ENCODE measurements around the gene CREB5.
"Not testable (repeated sequence)": the region's sequence is repeated elsewhere in the genome, so short reads cannot be mapped to it uniquely, and the experiment has no call there.

Gene CREB5

DNA sequence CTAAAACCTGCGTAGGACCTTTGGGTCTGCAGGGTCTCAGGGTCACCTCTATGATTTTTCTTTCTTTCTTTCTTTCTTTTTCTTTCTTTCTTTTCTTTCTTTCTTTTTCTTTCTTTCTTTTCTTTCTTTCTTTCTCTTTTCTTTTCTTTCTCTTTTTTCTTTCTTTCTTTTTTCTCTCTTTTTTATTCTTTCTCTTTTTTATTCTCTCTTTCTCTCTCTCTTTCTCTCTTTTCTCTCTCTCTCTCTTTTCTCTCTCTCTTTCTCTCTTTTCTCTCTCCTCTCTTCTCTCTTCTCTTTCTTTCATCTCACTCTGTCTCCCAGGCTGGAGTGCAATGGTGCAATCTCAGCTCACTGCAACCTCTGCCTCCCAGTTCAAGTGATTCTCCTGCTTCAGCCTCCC lies 139.4 kb downstream of the CREB5 start:
- not testable (repeated sequence) for DNase-seq

DNA sequence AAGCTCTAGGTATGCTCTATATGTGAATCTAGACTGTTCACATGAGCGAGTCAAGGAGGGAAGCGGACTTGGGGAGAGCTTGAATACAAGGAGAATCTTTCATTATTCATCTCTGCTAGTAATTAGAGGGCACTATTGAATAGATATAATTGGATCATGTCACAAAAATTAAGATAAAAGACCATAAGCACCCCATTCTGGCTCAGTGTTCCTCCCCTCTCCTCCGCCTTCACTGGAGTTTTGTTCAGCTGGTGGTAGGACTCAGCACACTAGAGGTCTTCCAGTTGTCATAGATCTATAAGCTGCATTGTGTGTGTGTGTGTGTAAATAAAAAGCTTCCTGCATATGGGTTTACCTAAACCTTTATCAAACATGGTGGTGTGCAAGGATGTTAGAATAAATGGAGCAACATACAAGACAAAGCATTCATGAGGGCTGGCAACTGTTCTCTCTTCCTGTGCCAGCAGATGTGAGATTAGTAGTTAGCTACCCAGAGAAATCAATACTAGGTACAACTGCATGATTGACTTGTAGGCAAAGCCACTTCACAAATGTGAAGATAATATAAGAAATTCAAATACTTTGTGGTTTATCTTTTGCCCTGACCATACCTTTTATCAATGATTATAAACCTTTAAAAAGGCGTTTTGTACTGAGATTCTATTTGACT lies 142.6 kb downstream of the CREB5 start:
- no peak for DNase-seq

DNA sequence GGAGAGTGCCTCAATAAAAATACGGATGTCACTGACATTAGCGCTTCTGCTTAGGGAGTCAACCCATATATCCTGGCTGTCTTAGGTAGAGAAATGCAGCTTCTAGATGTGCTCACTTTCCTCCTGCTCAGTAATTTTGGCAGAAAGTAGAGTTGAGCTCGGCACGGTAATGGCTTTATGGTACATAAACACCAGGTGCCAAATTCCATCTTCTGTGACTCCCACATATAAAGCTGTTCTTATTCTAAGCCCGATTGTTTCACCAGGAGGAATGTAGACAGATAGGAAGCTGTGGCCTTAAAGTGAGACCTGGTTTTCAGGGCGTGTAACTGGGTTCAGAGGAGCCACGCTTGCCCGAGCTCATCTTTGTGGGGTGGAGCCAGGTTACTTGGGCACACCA lies 143.7 kb downstream of the CREB5 start:
- DNase-seq, result no peak

DNA sequence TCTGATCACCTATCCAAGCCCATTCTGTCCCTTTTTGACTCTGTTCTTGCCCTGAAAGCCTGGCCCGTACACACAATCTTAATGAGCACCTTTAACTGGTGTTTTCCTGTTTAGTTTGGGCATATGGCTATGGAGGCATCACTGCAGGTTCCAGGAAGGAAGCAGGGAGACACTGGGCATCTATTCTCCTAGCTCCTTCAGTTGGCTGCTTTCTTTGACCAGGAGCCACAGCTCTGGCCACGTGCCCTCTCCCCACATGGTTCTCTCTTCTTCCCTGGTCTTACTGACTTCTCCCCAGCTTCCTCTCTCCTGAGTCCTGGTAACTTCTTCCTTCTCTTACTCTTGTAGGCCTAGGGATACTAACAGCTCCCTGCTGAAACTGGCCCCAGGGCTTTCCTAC lies 144.4 kb downstream of the CREB5 start:
- DNase-seq, result no peak

DNA sequence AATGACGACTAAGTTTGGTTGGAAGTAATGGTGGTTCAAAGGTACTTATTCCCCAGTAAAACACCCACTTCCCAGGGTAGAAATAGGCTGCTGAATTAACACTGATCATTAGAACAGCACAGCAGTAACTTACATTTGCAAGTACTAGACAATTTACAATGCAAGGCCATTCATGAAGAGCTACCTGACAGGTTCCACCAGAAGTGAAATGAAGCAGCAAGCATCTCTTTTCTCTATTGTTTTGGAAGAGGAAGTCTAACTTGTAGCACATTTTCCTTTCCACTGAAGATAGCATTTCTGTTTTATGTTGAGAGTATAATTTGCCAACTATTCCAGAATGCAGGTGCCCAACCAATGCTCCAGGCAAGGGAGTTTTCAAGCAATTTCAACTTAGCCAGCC lies 145.9 kb downstream of the CREB5 start:
- DNase-seq, result no peak

DNA sequence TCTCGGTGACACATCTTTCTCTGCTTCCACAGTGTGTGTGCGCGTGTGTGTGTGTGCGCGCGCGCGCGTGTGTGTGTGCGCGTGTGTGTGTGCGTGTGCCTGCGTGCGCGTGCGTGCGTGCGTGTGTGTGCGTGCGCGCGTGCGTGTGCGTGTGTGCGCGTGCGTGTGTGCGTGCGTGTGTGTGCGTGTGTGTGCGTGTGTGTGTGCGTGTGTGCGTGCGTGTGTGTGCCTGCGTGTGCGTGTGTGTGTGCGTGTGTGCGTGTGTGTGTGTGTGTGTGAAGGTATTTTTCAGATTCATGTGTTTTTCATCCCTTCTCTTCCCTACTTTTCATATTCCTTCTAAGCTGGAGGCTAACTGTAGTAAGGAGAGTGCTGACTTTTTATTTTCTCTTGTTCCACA lies 148.4 kb downstream of the CREB5 start:
- DNase-seq, result no peak

DNA sequence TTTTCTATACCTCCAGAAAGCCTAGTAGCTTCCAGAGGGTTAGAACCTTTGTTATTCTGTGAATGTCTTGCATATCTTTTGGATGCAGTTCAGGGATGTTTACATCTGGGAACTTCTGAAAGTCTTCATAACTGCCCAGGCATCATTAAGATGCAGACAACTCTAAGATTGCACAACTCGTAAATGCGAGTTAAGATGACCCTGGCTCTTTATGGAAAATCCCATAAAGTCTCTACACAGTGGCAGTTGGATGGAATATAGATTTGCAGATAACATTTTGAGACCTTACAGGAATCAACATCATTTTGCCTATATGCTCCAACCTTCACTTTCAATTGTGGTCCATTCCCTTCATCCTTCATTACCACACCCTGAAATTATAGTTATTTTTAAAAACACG lies 151.7 kb downstream of the CREB5 start:
- DNase-seq, result no peak

DNA sequence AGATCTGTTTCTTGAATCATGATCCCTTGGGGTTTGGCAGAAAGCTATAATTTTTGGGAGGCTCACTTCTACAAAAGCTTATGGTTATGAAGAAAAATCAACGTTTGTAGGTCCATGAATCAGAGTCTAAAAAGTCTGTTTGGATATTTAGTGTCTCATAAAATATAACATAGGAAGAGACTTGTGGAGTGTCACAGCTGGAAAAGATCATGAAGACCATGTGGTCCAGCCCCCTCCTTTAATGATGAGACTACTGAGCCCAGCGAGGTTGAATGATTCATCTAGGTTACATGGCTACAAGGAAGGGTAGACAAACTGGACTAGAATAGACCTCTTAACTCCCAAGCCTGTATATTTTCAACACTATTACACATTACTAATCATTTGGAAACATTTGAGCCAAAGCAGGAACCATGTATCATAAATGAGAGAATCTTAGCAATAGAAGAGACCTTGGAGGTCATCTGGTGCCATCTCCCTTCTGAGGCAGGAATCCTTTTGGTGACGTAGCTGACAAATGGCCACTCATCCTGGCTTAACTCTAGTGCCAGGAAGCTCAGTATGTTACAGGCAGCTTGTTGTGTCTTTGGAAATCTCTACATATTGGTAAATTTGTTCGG lies 152.5 kb downstream of the CREB5 start:
- DNase-seq, result no peak

DNA sequence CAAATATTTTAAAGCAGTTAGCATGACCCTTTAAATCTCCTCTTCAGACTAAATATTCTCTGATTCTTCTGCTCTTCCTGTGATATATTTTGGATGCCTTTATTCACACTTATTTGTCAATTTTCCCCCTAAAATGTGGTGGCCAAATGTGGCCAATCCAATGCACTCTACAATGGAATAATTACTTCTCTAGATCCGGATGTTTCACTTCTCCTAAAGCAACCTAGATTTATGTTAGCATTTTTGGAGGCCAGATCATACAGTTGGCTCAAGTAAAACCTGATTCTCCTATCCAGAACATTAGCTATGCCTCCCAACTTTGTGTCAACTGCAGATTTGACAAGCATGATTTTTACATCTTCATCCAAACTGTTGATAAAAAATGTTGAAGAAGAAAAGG lies 153.7 kb downstream of the CREB5 start:
- no peak for DNase-seq

DNA sequence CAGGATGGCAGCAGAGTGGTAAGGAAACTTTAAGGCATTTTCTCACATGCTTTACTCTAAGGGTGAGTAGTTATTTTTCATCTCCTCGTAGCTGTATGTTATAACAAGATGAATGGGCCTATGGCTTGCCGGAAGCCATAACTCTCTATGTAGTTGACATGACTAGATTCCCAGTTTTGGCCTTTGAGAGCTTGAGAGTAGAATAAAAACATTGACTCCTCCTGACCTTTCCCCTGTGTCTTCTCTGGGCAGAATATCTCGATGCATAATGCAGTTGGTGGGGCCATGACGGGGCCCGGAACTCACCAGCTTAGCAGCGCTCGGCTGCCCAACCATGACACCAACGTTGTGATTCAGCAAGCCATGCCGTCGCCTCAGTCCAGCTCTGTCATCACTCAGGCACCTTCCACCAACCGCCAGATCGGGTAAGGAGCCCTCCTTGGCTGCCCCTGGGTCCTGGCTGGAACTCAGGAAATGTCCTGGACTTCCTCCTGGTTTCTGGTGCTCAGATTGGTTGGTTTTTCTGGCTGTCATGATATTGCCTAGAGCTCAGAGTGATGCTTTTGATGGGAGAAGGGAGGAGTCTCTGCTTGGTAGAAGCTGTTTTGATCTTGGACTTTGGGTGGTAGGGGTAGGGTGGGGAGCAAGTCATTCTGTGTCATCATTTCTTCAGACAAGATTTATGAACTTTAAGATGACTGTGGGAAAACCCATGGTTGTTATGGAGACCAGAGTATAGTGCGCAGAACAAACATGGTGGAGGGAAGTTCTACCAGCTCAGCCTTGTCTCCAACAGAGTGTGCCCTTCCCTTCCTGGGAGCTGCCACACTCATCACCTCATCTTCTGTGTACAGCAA lies 158.0 kb downstream of the CREB5 start:
- no peak for DNase-seq

DNA sequence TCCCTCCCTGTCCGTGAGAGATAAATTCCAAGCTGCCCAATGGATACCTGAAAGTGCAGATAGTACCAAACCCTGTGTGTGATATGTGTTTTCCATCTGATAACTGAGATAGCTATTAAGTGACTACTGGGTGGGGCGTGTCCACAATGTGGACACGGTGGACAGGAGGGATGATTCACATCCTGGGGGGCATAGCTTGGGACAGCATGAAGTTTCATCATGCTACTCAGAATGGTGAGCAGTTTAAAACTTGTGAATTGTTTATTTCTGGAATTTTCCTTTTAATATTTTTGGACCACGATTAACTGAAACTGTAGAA lies 158.6 kb downstream of the CREB5 start:
- no peak for DNase-seq

DNA sequence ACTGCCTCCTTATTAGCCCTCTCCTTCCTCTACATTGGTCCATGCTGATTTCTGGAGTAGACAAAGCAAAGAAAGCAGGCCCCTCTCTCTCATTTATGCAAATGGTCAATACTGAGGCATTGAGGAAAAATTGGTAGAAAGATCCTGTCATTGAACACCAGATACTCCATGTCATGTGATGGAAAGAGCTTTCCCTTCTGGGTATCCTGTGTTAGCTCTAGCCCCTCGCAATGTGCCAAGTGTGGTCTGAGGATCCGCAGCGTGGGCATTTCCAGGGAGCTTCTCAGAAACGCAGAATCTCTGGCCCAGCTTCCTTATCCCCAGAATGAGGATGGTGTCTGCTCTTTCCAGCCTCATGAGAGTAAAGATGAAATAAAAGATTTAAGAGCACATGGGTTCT lies 159.1 kb downstream of the CREB5 start:
- DNase-seq, result no peak

DNA sequence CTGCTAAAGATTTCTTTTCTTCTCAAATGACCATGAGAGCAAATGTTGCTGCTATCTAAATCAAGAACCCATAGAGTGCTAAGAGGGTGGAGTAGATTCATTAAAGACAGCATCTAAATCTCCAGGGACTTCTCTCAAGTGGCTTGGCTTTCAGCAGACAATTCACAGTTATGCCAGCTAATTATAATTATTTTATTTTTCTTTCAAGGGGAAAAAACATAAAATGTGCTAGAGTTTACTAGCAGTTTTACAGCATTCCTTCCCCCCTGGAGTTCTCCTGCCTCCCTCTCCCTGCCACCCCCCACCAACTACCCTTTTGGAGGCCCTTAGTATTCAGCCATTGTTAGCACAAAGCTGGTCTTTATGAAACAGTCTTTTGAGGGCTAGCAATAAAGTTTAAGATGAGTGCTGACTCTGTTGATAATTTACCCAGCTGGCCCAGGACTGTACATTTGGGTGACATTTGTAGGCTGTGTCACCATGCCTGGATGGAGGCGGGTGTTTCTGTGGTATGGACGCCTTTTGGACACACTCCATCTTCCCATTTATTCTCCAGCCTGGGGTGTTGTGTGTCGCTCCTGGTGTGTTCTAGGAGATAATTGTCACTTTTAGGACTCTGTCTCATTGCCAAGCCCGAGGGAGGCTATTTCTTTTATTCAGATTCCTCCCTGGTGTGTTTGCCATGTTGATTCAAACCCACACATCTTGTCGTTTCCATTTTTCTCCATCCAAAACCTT lies 160.2 kb downstream of the CREB5 start:
- no peak for DNase-seq

DNA sequence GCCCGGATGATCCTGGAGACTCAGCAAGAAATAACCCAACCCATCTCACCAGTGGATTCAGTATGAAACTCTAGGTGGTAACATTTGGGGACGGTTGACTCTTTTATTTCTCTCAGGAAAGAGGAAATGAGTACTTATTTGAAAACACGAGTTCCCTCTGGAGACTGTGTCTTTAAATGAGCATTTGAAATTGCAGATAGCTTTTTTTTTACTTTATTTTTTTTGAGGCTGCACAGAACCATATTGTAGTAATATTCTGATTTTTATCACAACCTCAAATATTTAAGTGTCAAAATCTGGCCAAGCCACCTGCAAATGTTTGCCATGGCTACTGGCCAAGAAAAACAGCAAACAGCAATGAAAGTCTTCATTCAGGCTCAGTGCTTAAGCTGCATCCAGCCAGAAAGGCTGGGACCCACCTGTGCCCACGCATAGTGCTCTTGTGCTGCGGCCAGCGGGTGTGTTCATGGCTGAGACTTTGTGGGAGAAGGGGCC lies 160.8 kb downstream of the CREB5 start:
- DNase-seq, result no peak

DNA sequence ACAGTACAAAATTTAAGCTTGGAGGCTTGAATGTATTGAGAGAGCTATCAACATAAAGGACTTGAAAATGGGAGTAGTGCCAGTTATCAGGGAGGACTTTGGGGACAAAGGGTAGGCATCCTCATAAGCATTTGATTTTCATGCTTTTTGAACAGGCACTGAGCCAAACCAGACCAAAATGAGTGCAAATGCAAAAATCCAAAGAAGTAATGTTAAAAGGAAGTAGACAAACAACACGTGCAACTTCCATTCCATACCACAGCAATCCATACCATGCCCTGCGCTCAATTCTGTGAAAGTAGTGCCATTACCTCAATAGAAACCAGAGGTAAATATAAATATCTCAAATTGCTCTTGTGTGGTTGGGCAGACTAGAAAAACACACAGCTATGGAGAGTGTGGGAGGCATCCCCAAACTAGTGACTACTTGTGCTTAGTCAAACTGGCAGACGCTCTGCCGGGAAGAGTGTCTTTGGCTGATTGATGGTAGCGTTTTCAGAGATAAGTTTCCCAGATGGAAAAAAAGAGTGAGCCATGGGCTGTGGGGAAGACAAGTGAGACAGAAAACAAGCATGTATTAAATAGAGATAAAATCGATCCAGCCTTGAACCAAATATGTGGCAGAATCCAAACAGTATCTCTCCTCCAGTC lies 161.5 kb downstream of the CREB5 start:
- no peak for DNase-seq

DNA sequence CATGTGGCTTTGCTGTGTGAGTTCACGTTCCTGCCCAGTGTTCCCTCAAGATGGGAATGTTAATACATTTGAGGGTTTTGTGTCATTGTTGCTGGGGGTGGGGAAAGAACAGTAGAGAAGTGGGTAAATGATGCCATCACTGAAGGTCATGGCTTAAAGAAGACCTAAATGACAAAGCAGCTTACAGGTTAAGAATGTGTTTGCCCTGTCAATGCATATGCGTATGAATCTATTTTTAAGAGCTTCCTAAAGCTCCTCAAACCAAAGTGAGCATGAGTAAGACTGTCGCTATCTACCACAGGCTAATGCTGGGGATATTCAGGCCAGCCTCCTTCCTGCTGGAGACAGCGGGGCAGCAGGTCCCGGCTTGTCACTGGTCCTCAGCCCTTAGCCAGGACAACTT lies 162.9 kb downstream of the CREB5 start:
- no peak for DNase-seq

DNA sequence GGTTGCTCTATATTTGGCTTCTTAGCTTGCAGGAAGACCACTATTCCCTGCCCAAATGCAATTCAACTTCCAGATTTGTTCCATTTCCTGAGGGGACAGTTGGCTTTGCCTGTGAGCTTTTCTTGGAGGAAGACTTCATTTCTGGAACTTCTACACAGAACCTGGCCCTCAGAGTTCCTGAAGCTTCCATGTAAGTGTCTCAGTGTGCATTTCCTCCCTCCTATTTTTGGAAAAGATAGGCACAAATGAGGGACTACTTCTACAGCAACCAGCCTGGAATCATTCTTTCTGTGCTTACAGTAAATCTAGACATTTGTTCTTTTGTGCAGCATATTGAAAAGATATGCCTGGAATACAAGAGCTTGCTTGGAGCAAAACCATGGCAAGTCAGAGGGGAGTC lies 164.3 kb downstream of the CREB5 start:
- DNase-seq, result no peak

DNA sequence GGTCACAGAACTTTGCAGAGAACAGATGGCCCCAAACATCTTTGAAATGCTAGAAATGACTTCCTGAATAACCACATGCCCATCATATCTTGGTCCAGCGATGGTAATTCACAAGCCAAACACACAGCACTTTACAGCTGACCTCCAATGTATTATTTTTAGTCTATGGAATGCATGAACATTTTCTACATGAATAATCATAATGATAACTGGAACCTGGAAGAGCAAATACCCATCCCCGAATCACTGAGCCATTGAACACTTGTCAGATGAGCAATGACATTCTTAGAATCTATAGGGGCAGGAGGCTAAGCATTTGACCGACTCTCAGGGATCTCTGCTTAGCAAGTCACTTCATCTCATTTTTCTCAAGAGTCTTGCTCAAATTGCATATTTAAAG lies 167.3 kb downstream of the CREB5 start:
- no peak for DNase-seq

DNA sequence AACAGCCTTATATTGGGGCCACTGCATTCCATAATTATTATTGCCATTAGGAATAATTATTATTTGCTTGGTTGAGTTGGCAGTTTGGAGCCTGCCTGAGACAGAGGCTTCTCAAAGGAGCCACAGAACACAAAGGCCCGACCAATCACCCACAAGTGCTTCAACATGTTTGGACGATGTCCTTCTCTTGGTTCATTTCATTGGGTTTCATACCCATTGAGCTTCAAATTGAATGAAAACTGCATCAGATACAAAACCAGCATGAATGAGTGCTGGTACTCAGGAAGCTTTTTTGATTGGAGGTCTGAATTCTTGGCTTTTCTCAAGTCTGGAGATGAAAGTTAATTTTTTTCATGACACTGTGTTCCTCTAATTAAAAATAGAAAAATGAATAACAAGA lies 168.3 kb downstream of the CREB5 start:
- no peak for DNase-seq

DNA sequence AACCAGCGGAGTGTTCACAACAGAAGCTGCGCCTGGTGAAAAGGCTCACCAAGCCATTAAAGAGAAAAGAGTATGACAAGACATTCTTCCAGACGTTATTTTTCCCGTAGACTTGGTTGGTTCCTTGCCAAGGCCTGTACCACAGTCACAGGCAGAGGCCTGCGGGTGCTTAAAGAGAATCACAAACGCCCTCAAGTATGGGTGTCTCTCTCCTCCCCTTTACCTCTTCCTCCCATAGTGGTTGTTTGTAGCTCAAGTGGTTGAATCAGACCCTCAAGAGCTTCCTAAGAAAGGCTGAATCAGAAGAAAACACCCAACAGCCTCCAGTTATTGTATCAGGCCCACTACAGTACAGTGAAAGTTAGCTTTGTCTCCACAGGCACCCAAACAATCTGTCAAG lies 169.0 kb downstream of the CREB5 start:
- no peak for DNase-seq

DNA sequence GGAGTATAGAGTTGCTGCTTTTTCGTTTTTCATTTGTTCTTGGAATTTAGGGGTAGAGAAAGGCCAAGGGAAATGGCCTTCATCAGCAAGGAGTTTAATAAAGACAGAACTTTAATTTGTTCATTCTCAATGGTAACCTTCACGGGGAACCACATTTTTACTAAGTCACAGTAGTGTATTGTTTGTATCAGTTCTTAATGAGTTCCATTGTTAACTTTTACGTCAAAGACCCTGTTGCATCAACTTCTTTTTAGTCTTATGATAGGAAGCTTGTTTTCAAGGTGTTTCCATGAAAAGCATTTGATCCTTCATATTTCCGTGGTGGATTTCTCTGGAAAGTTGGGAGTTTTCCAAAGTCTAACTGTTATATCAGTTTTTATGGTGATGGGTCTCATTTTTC lies 169.9 kb downstream of the CREB5 start:
- DNase-seq, result no peak

DNA sequence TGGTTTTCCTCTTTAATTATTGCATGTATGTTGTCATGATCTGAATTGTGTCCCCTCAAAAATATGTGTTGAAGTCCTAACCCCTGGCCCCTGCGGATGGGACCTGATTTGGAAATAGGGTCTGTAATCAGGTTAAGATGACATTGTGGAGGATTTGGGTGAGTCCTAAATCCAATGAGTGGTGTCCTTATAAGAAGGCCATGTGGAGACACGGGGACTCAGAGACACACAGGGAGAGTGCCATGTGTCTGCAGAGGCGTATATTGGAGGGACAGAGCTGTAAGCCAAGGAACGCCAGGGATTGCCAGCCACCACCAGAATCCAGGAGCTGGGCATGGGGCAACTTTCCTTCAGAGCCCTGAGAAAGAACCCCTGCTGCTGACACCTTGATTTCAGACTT lies 171.9 kb downstream of the CREB5 start:
- DNase-seq, result no peak

DNA sequence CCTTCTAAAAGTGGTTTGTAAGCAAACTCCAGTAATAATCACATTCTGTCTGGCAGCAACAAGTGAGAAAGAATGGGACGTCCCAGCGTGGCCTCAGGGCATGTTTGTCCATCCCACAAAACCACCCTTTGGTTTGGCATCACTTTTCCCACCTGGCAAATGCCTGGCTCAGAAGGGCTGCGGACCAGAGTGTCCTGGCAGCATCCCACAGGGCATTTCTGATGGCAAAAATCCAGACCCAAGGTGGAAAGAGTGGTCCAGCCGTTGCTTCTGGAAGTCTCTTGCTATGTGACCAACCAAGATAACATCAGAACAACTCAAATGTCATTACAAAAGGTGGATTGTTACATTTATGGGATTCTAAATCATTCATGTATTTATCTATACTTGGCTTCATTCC lies 174.4 kb downstream of the CREB5 start:
- no peak for DNase-seq
